Measurements from ENCODE around the gene SLC12A6.

DNA sequence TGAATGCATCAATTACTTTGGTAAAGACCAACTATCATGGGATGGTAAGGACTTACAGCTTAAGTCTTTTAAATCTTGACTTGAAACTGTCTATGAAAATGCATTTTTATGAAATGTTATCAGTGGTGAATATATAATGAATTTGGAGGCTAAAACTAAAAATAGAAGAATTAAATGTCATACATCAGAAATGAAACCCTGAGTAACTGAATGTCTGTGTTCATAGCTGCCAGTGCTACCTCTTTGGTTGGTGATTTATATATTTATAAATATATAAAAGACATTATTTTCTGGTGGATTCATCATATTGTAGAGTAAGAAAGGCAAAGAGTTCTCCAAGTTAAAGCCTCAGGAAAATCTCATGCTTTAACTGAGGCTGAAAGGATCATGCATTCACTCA is 12.2 kb downstream of the SLC12A6 start:
- TF ChIP-seq, protein P1, sequence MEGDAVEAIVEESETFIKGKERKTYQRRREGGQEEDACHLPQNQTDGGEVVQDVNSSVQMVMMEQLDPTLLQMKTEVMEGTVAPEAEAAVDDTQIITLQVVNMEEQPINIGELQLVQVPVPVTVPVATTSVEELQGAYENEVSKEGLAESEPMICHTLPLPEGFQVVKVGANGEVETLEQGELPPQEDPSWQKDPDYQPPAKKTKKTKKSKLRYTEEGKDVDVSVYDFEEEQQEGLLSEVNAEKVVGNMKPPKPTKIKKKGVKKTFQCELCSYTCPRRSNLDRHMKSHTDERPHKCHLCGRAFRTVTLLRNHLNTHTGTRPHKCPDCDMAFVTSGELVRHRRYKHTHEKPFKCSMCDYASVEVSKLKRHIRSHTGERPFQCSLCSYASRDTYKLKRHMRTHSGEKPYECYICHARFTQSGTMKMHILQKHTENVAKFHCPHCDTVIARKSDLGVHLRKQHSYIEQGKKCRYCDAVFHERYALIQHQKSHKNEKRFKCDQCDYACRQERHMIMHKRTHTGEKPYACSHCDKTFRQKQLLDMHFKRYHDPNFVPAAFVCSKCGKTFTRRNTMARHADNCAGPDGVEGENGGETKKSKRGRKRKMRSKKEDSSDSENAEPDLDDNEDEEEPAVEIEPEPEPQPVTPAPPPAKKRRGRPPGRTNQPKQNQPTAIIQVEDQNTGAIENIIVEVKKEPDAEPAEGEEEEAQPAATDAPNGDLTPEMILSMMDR (IDR thresholded peaks at IDR 0.05): no peak
- TF ChIP-seq POLR2A (IDR thresholded peaks at IDR 0.05): no peak
